WTC11 (cell line): ENCODE measurements around the gene PDZRN3. TPM values are rescaled to one million over a fixed set of nuclear protein-coding genes. Genes with fewer than 3 reads are reported as not detected.
A peak's percentile ranks its signal among the peaks of the same experiment; 100 is the strongest.

Experiments used
- ATAC-seq: fragments of 200-7000 bp; cut with Tn5 transposase; 2 replicates; pipeline ENCODE4 v1.10.0; 2021; ENCODE audit warnings: mild to moderate bottlenecking, moderate library complexity
- CTCF ChIA-PET: fragments of 300-600 bp; sonication (Branson Sonifier 250); formaldehyde crosslinking; loops from one replicate; lab custom pipeline; 2021; ENCODE audit warnings: antibody characterized with exemption; lab: Charles Lee
- POLR2A ChIA-PET: fragments of 350-600 bp; sonication (Branson Sonifier 250); formaldehyde crosslinking; loops from one replicate; lab custom pipeline; 2021; ENCODE audit warnings: antibody characterized with exemption; lab: Charles Lee
- DNase-seq: peaks from one replicate; pipeline ENCODE4 v3.0.0; 2021; ENCODE audit warnings: low spot score
- H3K27ac Mint-ChIP-seq: 2 replicates; pipeline ENCODE4 v1.8.0; 2021; ENCODE audit warnings: mixed read lengths
- H3K27me3 Mint-ChIP-seq: 2 replicates; pipeline ENCODE4 v1.8.0; 2021; ENCODE audit warnings: low read depth, mild to moderate bottlenecking, moderate library complexity, mixed read lengths
- H3K36me3 Mint-ChIP-seq: 2 replicates; pipeline ENCODE4 v1.8.0; 2021; ENCODE audit warnings: mixed read lengths
- H3K4me1 Mint-ChIP-seq: 2 replicates; pipeline ENCODE4 v1.8.0; 2022; ENCODE audit warnings: mixed read lengths
- H3K4me3 Mint-ChIP-seq: 2 replicates; pipeline ENCODE4 v1.8.0; 2021; ENCODE audit warnings: mild to moderate bottlenecking, moderate library complexity, mixed read lengths
- H3K9me3 Mint-ChIP-seq: 2 replicates; pipeline ENCODE4 v1.8.0; 2021; ENCODE audit warnings: mixed read lengths
- ATF1 ChIP-seq: sonication (generic); formaldehyde crosslinking; IDR thresholded peaks from 2 replicates; pipeline ENCODE4 v1.8.1; 2023; ENCODE audit warnings: mild to moderate bottlenecking, moderate library complexity, missing genetic modification reagents
- CBFB ChIP-seq: sonication (generic); formaldehyde crosslinking; IDR thresholded peaks from 2 replicates; pipeline ENCODE4 v1.8.1; 2022; ENCODE audit warnings: mild to moderate bottlenecking, low read depth, missing genetic modification reagents
- E2F4 ChIP-seq: sonication (generic); formaldehyde crosslinking; IDR thresholded peaks from 2 replicates; pipeline ENCODE4 v1.8.1; 2022; ENCODE audit warnings: low read depth, mild to moderate bottlenecking, moderate library complexity, missing genetic modification reagents, borderline replicate concordance
- ELF4 ChIP-seq: sonication (generic); formaldehyde crosslinking; IDR thresholded peaks from 2 replicates; pipeline ENCODE4 v1.8.1; 2022; ENCODE audit warnings: low read depth, mild to moderate bottlenecking, moderate library complexity, missing genetic modification reagents
- ETV6 ChIP-seq: sonication (generic); formaldehyde crosslinking; IDR thresholded peaks from 2 replicates; pipeline ENCODE4 v1.8.1; 2022; ENCODE audit warnings: mild to moderate bottlenecking, missing genetic modification reagents
- GTF2I ChIP-seq: fragments of 250-450 bp; sonication (Bioruptor Pico); conservative IDR thresholded peaks from 2 replicates; pipeline ENCODE4 v1.4.0; 2021; ENCODE audit warnings: mild to moderate bottlenecking
- HMGXB4 ChIP-seq: sonication (generic); formaldehyde crosslinking; IDR thresholded peaks from 2 replicates; pipeline ENCODE4 v1.8.1; 2023; ENCODE audit warnings: mild to moderate bottlenecking, moderate library complexity, missing genetic modification reagents
- JAZF1 ChIP-seq: fragments of 250-450 bp; sonication (Bioruptor Pico); IDR thresholded peaks from 2 replicates; pipeline ENCODE4 v1.9.0; 2021; ENCODE audit warnings: moderate library complexity, mild to moderate bottlenecking, inconsistent platforms
- KAT7 ChIP-seq: sonication (generic); formaldehyde crosslinking; IDR thresholded peaks from 2 replicates; pipeline ENCODE4 v1.8.1; 2023; ENCODE audit warnings: missing genetic modification reagents, mild to moderate bottlenecking, borderline replicate concordance
- MAX ChIP-seq: sonication (generic); formaldehyde crosslinking; IDR thresholded peaks from 2 replicates; pipeline ENCODE4 v1.8.0; 2022; ENCODE audit warnings: mild to moderate bottlenecking, missing genetic modification reagents
- MYBL2 ChIP-seq: sonication (generic); formaldehyde crosslinking; IDR thresholded peaks from 2 replicates; pipeline ENCODE4 v1.8.1; 2023; ENCODE audit warnings: mild to moderate bottlenecking, moderate library complexity, missing genetic modification reagents
- NFATC4 ChIP-seq: fragments of 250-450 bp; sonication (Bioruptor Pico); IDR thresholded peaks from 2 replicates; pipeline ENCODE4 v1.9.0; 2021; ENCODE audit warnings: mild to moderate bottlenecking
- NFYB ChIP-seq: sonication (generic); formaldehyde crosslinking; conservative IDR thresholded peaks from 2 replicates; pipeline ENCODE4 v1.8.0; 2022; ENCODE audit warnings: low read depth, missing genetic modification reagents
- SMAD4 ChIP-seq: sonication (generic); formaldehyde crosslinking; IDR thresholded peaks from 2 replicates; pipeline ENCODE4 v1.8.0; 2022; ENCODE audit warnings: mild to moderate bottlenecking, missing genetic modification reagents
- TEAD1 ChIP-seq: sonication (generic); formaldehyde crosslinking; IDR thresholded peaks from 2 replicates; pipeline ENCODE4 v1.8.0; 2022; ENCODE audit warnings: mild to moderate bottlenecking, missing genetic modification reagents
- ZNF138 ChIP-seq: sonication (generic); formaldehyde crosslinking; conservative IDR thresholded peaks from 2 replicates; pipeline ENCODE4 v1.8.1; 2022; ENCODE audit warnings: mild to moderate bottlenecking, moderate library complexity, missing genetic modification reagents
- ZNF396 ChIP-seq: fragments of 250-450 bp; sonication (Bioruptor Pico); IDR thresholded peaks from 2 replicates; pipeline ENCODE4 v1.8.0; 2021; ENCODE audit warnings: mild to moderate bottlenecking, moderate library complexity, borderline replicate concordance
- total RNA-seq: library from RNA; stranded (reverse); gene quantifications from 3 replicates; pipeline ENCODE4 v1.2.3, GENCODE V29; 2021
- TF ChIP-seq, protein P1 (sequence below): fragments of 200-600 bp; IDR thresholded peaks from 2 replicates; pipeline ENCODE4 v1.8.0; 2022; ENCODE audit warnings: antibody characterized with exemption

PDZRN3 gene
- total RNA-seq, 1 experiment from 2014 or later: 9.5 TPM

- Mint-ChIP-seq H3K36me3 (no peaks in the 10 kb centered on the region), H3K9me3 (no peaks in the 10 kb centered on the region), H3K4me3 (no peak overlapping the region), H3K27me3 (no peaks in the 10 kb centered on the region), H3K27ac (no peak overlapping the region), H3K4me1 (peaks cover 25% of the 10 kb centered on the region)
- ChIA-PET POLR2A (no interaction called here), CTCF (no interaction called here)
- no peak for ATAC-seq
- TF ChIP-seq, protein P1, sequence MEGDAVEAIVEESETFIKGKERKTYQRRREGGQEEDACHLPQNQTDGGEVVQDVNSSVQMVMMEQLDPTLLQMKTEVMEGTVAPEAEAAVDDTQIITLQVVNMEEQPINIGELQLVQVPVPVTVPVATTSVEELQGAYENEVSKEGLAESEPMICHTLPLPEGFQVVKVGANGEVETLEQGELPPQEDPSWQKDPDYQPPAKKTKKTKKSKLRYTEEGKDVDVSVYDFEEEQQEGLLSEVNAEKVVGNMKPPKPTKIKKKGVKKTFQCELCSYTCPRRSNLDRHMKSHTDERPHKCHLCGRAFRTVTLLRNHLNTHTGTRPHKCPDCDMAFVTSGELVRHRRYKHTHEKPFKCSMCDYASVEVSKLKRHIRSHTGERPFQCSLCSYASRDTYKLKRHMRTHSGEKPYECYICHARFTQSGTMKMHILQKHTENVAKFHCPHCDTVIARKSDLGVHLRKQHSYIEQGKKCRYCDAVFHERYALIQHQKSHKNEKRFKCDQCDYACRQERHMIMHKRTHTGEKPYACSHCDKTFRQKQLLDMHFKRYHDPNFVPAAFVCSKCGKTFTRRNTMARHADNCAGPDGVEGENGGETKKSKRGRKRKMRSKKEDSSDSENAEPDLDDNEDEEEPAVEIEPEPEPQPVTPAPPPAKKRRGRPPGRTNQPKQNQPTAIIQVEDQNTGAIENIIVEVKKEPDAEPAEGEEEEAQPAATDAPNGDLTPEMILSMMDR: peak; percentile 6; the same call in 1 of the 2 replicates
- TF ChIP-seq HMGXB4 (CRISPR knock-in tag): no peak
- no peak for DNase-seq
Measured at GRCh38 chr3:73432706-73433032, 192.1 kb downstream of the PDZRN3 start.

DNA sequence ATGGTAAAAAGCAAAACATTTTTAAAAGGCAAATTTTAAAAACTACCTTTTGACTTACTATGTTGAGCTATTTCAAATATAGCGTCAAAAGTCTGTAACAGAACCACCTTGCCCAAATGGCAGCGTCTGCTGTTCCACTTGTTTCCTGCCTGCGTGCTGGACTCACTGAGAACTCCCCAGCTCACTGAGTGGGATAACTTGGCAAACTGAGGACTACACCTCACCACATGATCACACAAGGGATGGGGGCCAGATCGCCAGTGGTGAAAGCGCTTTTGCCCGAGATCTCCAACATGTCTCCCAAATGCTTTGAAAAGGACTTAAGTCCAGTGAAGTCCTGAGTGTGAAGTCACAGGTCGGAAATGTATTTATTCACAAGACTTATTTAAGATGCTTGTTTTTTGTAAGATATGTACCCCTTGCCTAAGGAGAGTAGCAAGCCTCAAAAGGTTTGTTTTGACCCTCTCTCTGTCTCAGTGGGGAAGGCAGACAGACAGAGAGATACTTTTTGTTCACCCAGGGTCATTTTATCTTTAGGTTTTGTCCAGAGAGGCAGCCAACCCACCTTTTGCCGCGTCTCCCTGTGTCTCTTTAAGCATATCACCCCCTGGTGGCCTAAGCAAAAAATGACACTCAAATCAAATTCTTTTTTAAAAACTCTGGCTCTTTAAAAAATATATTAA lies 192.6 kb downstream of the PDZRN3 start:
- no peaks in the 10 kb centered on the region for H3K36me3 Mint-ChIP-seq
- no peaks in the 10 kb centered on the region for H3K27me3 Mint-ChIP-seq
- H3K27ac Mint-ChIP-seq: peak overlapping the region; percentile 75
- ChIA-PET CTCF (interaction anchor here (0.9 kb wide), 1 partner anchor 240 kb away, joined by 4 read pairs; no protein-coding TSS in a partner anchor), POLR2A (no interaction called here)
- peaks cover 25% of the 10 kb centered on the region for H3K4me1 Mint-ChIP-seq
- no peaks in the 10 kb centered on the region for H3K9me3 Mint-ChIP-seq
- ATAC-seq: 0 out of 2 replicates have a peak, but pooled peaks have one; percentile 22
- no peak overlapping the region for H3K4me3 Mint-ChIP-seq
- no peak for TF ChIP-seq MAX (CRISPR knock-in tag)
- TF ChIP-seq, protein P1: peak; percentile 54
- no peak for DNase-seq

DNA sequence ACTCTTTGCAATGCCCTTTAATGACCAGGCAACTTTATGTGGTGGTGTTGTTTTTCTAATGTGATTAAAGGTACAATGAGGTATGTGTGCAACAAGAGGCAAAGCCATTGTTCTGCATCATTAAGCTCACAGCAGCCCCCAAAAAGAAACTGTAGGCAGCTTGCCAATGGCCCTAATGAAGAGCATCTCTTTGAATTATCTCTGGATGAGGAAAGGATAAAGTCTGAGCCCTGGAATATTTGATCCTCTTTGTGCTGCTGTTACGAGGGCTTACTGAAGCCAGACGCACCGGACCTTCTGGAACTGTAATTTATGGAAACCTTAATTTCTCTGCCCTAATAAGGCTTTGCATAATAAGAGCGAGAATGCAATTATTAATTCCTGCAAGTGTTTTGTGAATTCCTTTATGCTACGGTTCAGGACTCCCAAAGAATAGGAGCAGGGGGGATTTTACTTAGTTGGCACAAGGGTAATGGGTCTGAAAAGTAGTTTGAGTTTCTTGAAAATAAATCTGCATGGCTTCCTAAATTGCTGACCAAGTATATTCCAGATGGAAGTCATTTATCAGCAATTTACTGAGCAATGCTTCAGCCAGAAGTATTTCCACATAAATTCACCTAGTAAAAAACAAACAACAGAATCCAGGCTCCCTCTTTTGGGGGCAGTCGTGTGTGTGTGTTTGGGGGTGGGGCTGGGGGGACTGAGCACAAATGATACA lies 193.4 kb downstream of the PDZRN3 start:
- no peak overlapping the region for H3K27ac Mint-ChIP-seq
- CTCF ChIA-PET: interaction anchor here (0.9 kb wide), 1 partner anchor 239 kb away, joined by 4 read pairs; no protein-coding TSS in a partner anchor
- TF ChIP-seq GTF2I (CRISPR knock-in tag) (no peak), ELF4 (no peak), SMAD4 (CRISPR knock-in tag) (no peak), TEAD1 (CRISPR knock-in tag) (no peak), NFATC4 (CRISPR knock-in tag) (no peak), CBFB (CRISPR knock-in tag) (no peak), KAT7 (CRISPR knock-in tag) (no peak), ATF1 (CRISPR knock-in tag) (no peak), ZNF396 (CRISPR knock-in tag) (no peak), ETV6 (CRISPR knock-in tag) (no peak), E2F4 (CRISPR knock-in tag) (no peak), ZNF138 (CRISPR knock-in tag) (no peak), JAZF1 (CRISPR knock-in tag) (no peak), MYBL2 (CRISPR knock-in tag) (no peak), NFYB (CRISPR knock-in tag) (no peak)
- no peaks in the 10 kb centered on the region for H3K27me3 Mint-ChIP-seq
- no peak for ATAC-seq
- peaks cover 32% of the 10 kb centered on the region for H3K4me1 Mint-ChIP-seq
- H3K9me3 Mint-ChIP-seq: no peaks in the 10 kb centered on the region
- no peak overlapping the region for H3K4me3 Mint-ChIP-seq
- DNase-seq: no peak
- POLR2A ChIA-PET: no interaction called here
- H3K36me3 Mint-ChIP-seq: no peaks in the 10 kb centered on the region
